H7 (cell line): ENCODE results near the gene ATP13A1. TPM values are rescaled to one million over a fixed set of nuclear protein-coding genes. Genes with fewer than 3 reads are reported as not detected.
"Not testable (repeated sequence)": the region's sequence is repeated elsewhere in the genome, so short reads cannot be mapped to it uniquely, and the experiment has no call there.

Source experiments
- DNase-seq: peaks from one replicate; pipeline ENCODE4 v3.0.0; 2012
- H3K27me3 ChIP-seq: 2 replicates; pipeline ENCODE4 v1.6.0; 2011; ENCODE audit warnings: mild to moderate bottlenecking, low read length; ENCODE audit not compliant: control insufficient read depth, insufficient read depth
- H3K36me3 ChIP-seq: replicated peaks from 2 replicates; pipeline ENCODE4 v1.5.1; 2011; ENCODE audit warnings: low read length; ENCODE audit not compliant: control insufficient read depth, insufficient read depth
- H3K4me3 ChIP-seq: 2 replicates; pipeline ENCODE4 v1.5.1; 2011; ENCODE audit warnings: low read depth, mild to moderate bottlenecking, control low read depth, low read length, moderate library complexity; ENCODE audit not compliant: insufficient read depth
- total RNA-seq: library from RNA; depleted of rRNA; stranded (reverse); fragments of >200 nt; shearing (Covaris generic); gene quantifications from 2 replicates; pipeline ENCODE4 v1.2.3, GENCODE V29; 2014

Gene ATP13A1
- total RNA-seq, 1 experiment from 2014 or later: 36.2 TPM

- no peaks in the 10 kb centered on the region for H3K27me3 ChIP-seq
- H3K36me3 ChIP-seq: peaks cover 8% of the 10 kb centered on the region
- DNase-seq: peak; percentile 40
- H3K4me3 ChIP-seq: peak overlapping the region; percentile 78
Observed at GRCh38 chr19:19626516-19627472, 36.7 kb downstream of the ATP13A1 start.

- H3K27me3 ChIP-seq: no peaks in the 10 kb centered on the region
- no peak overlapping the region for H3K4me3 ChIP-seq
- no peak for DNase-seq
- H3K36me3 ChIP-seq: peaks cover 8% of the 10 kb centered on the region
Observed at GRCh38 chr19:19624032-19624570, 39.4 kb downstream of the ATP13A1 start.

GRCh38 chr19:19623383-19623782, 40.1 kb downstream of the ATP13A1 start:
- Histone ChIP-seq H3K4me3 (no peak overlapping the region), H3K36me3 (peaks cover 8% of the 10 kb centered on the region), H3K27me3 (no peaks in the 10 kb centered on the region)
- no peak for DNase-seq

GRCh38 chr19:19619849-19620210, 43.6 kb downstream of the ATP13A1 start:
- peaks cover 4% of the 10 kb centered on the region; the same call in 1 of the 2 replicates for H3K27me3 ChIP-seq
- H3K36me3 ChIP-seq: peaks cover 8% of the 10 kb centered on the region
- no peak for DNase-seq
- H3K4me3 ChIP-seq: no peak overlapping the region

GRCh38 chr19:19619181-19619848, 44.2 kb downstream of the ATP13A1 start:
- Histone ChIP-seq H3K4me3 (peak overlapping the region; percentile 33; the same call in 1 of the 2 replicates), H3K36me3 (peaks cover 6% of the 10 kb centered on the region), H3K27me3 (peaks cover 4% of the 10 kb centered on the region; the same call in 1 of the 2 replicates)
- DNase-seq: no peak

GRCh38 chr19:19618219-19619051, 45.0 kb downstream of the ATP13A1 start, which contains the start of gene PBX4:
Gene PBX4 (minus strand): TSS chr19:19618687. CDS start chr19:19618629, 58 bp downstream.
- Histone ChIP-seq H3K36me3 (peaks cover under 1% of the 10 kb centered on the region; the same call in 1 of the 2 replicates), H3K4me3 (peak within 1 kb of the TSS; percentile 53), H3K27me3 (peaks cover 4% of the 10 kb centered on the region; the same call in 1 of the 2 replicates)
- peak; percentile 99 for DNase-seq

GRCh38 chr19:19615086-19615485, 48.4 kb downstream of the ATP13A1 start:
- Histone ChIP-seq H3K27me3 (peaks cover 4% of the 10 kb centered on the region; the same call in 1 of the 2 replicates), H3K36me3 (no peaks in the 10 kb centered on the region), H3K4me3 (no peak overlapping the region)
- DNase-seq: no peak

GRCh38 chr19:19613506-19613905, 50.0 kb downstream of the ATP13A1 start:
- H3K27me3 ChIP-seq: peaks cover 4% of the 10 kb centered on the region; the same call in 1 of the 2 replicates
- no peak for DNase-seq
- H3K36me3 ChIP-seq: no peaks in the 10 kb centered on the region
- no peak overlapping the region for H3K4me3 ChIP-seq

- no peaks in the 10 kb centered on the region for H3K27me3 ChIP-seq
- H3K36me3 ChIP-seq: no peaks in the 10 kb centered on the region
- H3K4me3 ChIP-seq: no peak overlapping the region
- no peak for DNase-seq
Observed at GRCh38 chr19:19610376-19611202, 52.9 kb downstream of the ATP13A1 start.

- not testable (repeated sequence) for DNase-seq, H3K36me3 ChIP-seq, H3K27me3 ChIP-seq, H3K4me3 ChIP-seq
Observed at GRCh38 chr19:19606686-19607085, 56.8 kb downstream of the ATP13A1 start.

- H3K4me3 ChIP-seq: no peak overlapping the region
- no peak for DNase-seq
- H3K36me3 ChIP-seq: no peaks in the 10 kb centered on the region
- H3K27me3 ChIP-seq: no peaks in the 10 kb centered on the region
Observed at GRCh38 chr19:19606021-19606420, 57.5 kb downstream of the ATP13A1 start.

GRCh38 chr19:19602713-19603324, 60.7 kb downstream of the ATP13A1 start:
- H3K36me3 ChIP-seq: no peaks in the 10 kb centered on the region
- H3K4me3 ChIP-seq: no peak overlapping the region
- no peak for DNase-seq
- H3K27me3 ChIP-seq: no peaks in the 10 kb centered on the region

- Histone ChIP-seq H3K27me3 (no peaks in the 10 kb centered on the region), H3K4me3 (no peak overlapping the region), H3K36me3 (no peaks in the 10 kb centered on the region)
- DNase-seq: no peak
Observed at GRCh38 chr19:19602136-19602712, 61.3 kb downstream of the ATP13A1 start.
